Testis (tissue), 2 donors: Measurements from ENCODE around the gene SDF4.

Experiments
- CTCF ChIP-seq, 3 experiments: fragments of 450-650 bp in 2 of 3; fragments of 200-600 bp in 1 of 3; sonication (generic) in 1 of 3; IDR thresholded peaks; one replicate each; pipeline ENCODE4 v1.5.1; 2016 to 2019; ENCODE audit warnings: antibody characterized with exemption in 3 of 3, mild to moderate bottlenecking in 2 of 3, moderate library complexity in 1 of 3
- POLR2A ChIP-seq: fragments of 450-650 bp; IDR thresholded peaks from one replicate; pipeline ENCODE4 v1.6.1; 2017; ENCODE audit warnings: antibody characterized with exemption, mild to moderate bottlenecking, moderate library complexity

GRCh38 chr1:1182491-1183220 lies 49.1 kb downstream of the SDF4 start:
- no peak for TF ChIP-seq CTCF (IDR thresholded peaks at IDR 0.05)
- no peak for TF ChIP-seq POLR2A
